Activated CD8-positive, alpha-beta T cell treated with anti-CD3 and anti-CD28 coated beads for 36 hours (primary cell): ENCODE data around the gene ZNF266. TPM values are rescaled to one million over a fixed set of nuclear protein-coding genes. Genes with fewer than 3 reads are reported as not detected.

Source experiments
- ATAC-seq: fragments of 200-7000 bp; cut with Tn5 transposase; one replicate; pipeline ENCODE4 v1.10.0; 2021; ENCODE audit warnings: mild to moderate bottlenecking, moderate library complexity
- CTCF ChIA-PET: fragments of 350-600 bp; sonication (Branson Sonifier 250); formaldehyde crosslinking; loops from one replicate; lab custom pipeline; 2021; ENCODE audit warnings: antibody characterized with exemption; lab: Charles Lee
- POLR2A ChIA-PET: fragments of 350-600 bp; sonication (Branson Sonifier 250); formaldehyde crosslinking; loops from one replicate; lab custom pipeline; 2021; ENCODE audit warnings: antibody characterized with exemption; lab: Charles Lee
- DNase-seq: peaks from one replicate; pipeline ENCODE4 v3.0.0-alpha.2; 2020
- H3K27ac Mint-ChIP-seq: one replicate; pipeline ENCODE4 v1.8.0; 2021; ENCODE audit warnings: mild to moderate bottlenecking, mixed read lengths
- H3K27me3 Mint-ChIP-seq: one replicate; pipeline ENCODE4 v1.8.0; 2021; ENCODE audit warnings: mixed read lengths
- H3K36me3 Mint-ChIP-seq: one replicate; pipeline ENCODE4 v1.8.0; 2021; ENCODE audit warnings: low read depth, mixed read lengths
- H3K4me1 Mint-ChIP-seq: one replicate; pipeline ENCODE4 v1.8.0; 2021; ENCODE audit warnings: low read depth, mixed read lengths
- H3K4me3 Mint-ChIP-seq: one replicate; pipeline ENCODE4 v1.8.0; 2021; ENCODE audit warnings: mild to moderate bottlenecking, moderate library complexity, mixed read lengths
- H3K9me3 Mint-ChIP-seq: one replicate; pipeline ENCODE4 v1.8.0; 2021; ENCODE audit warnings: mixed read lengths
- CTCF ChIP-seq: fragments of 200-600 bp; IDR thresholded peaks from one replicate; pipeline ENCODE4 v1.8.0; 2022; ENCODE audit warnings: antibody characterized with exemption, mild to moderate bottlenecking
- intact Hi-C: fragments of 100-400 bp; cut with micrococcal nuclease; formaldehyde crosslinking; loops from one replicate; pipeline ENCODE4 v1.10.0; 2022
- total RNA-seq, 2 experiments: library from RNA; stranded (reverse); gene quantifications; one replicate each; pipeline ENCODE4 v1.2.3, GENCODE V29; 2021

The ZNF266 gene
- total RNA-seq, 2 experiments from 2014 or later: 23.5 to 26.8 TPM

- Mint-ChIP-seq H3K27ac (no peak overlapping the region), H3K4me1 (no peaks in the 10 kb centered on the region), H3K9me3 (peaks cover 70% of the 10 kb centered on the region), H3K27me3 (no peaks in the 10 kb centered on the region), H3K36me3 (peaks cover 91% of the 10 kb centered on the region), H3K4me3 (no peak overlapping the region)
- TF ChIP-seq CTCF: no peak
- intact Hi-C loops: no loop called here
- DNase-seq (no peak), ATAC-seq (no peak)
- ChIA-PET CTCF (no interaction called here), POLR2A (no interaction called here)
Observed at GRCh38 chr19:9381361-9381785, 54.0 kb downstream of the ZNF266 start.

- H3K9me3 Mint-ChIP-seq: peaks cover 55% of the 10 kb centered on the region
Observed at GRCh38 chr19:9370738-9371619, 64.4 kb downstream of the ZNF266 start.

DNA sequence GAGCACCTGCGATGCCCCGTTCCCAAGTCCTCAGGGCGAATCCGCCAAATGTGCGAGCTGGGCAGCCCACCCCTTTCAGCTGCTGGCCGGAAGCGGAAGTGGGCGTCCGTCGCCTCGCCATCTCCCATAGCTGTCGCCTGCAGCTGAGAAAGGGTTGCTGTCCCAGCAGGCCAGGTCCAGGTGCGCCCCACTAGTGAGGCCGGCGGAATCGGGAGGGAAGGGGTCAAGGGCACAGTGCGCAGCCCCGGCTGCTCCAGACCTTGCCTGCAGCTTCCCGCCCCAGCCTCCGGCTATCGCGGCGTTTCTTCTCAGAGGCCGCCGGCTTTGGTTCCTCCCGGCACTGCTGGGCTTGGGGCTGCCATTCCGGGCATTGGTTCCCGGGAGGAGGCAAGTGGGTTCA, 72.5 kb downstream of the ZNF266 start, which contains the start of gene ZNF177:
Gene ZNF177, plus strand, starts transcription at position 109 of the 400 bp plus-strand sequence. CDS start 15,299 bp downstream, outside the sequence.
- ChIA-PET POLR2A (no interaction called here), CTCF (no interaction called here)
- peaks cover 4% of the 10 kb centered on the region for H3K4me1 Mint-ChIP-seq
- no peak within 1 kb of the TSS for H3K27ac Mint-ChIP-seq
- H3K27me3 Mint-ChIP-seq: peaks cover 3% of the 10 kb centered on the region
- no peak for TF ChIP-seq CTCF
- peaks cover 43% of the 10 kb centered on the region for H3K9me3 Mint-ChIP-seq
- DNase-seq (peak; percentile 13), ATAC-seq (peak; percentile 27)
- H3K4me3 Mint-ChIP-seq: peak within 1 kb of the TSS; percentile 31
- peaks cover 53% of the 10 kb centered on the region for H3K36me3 Mint-ChIP-seq
- intact Hi-C loops: no loop called here

More at GRCh38 chr19:9370738-9371619, 64.4 kb downstream of the ZNF266 start:
- ChIA-PET CTCF (no interaction called here), POLR2A (no interaction called here)
- intact Hi-C loops: no loop called here
- no peak overlapping the region for H3K4me3 Mint-ChIP-seq
- no peaks in the 10 kb centered on the region for H3K27me3 Mint-ChIP-seq
- H3K4me1 Mint-ChIP-seq: no peaks in the 10 kb centered on the region
- ATAC-seq (no peak), DNase-seq (no peak)
- H3K36me3 Mint-ChIP-seq: peaks cover 57% of the 10 kb centered on the region
- no peak overlapping the region for H3K27ac Mint-ChIP-seq
- TF ChIP-seq CTCF: no peak

Other genes with a start within 250 kb of the ZNF266 start
- not detected for gene OR7D4, start 216.0 kb downstream of the ZNF266 start, total RNA-seq
- not detected for gene OR7E24, start 184.6 kb downstream of the ZNF266 start, total RNA-seq
- gene ZNF699, start 125.7 kb downstream of the ZNF266 start, total RNA-seq: 1 to 10 TPM; 5.2 to 6.3 TPM
- 10 to 100 TPM; 12.9 to 15.8 TPM for gene ZNF559, start 111.4 kb downstream of the ZNF266 start, total RNA-seq
- gene ZNF177, start 72.6 kb downstream of the ZNF266 start, total RNA-seq: 1 to 10 TPM; 1.6 to 1.9 TPM
- under 1 TPM; 0.11 to 0.16 TPM for gene ZNF560, start 63.0 kb upstream of the ZNF266 start, total RNA-seq
- gene ZNF426, start 103.1 kb upstream of the ZNF266 start, total RNA-seq: 10 to 100 TPM; 13.5 to 13.6 TPM
- gene ZNF121, start 148.9 kb upstream of the ZNF266 start, total RNA-seq: 10 to 100 TPM; 79.9 to 85.5 TPM
- 10 to 100 TPM; 23.1 to 24.2 TPM for gene ZNF561, start 185.7 kb upstream of the ZNF266 start, total RNA-seq
- gene ZNF562, start 239.5 kb upstream of the ZNF266 start, total RNA-seq: 10 to 100 TPM; 34.0 to 38.6 TPM